K562 (cell line): Measurements from ENCODE around the gene RHOA. TPM values are rescaled to one million over a fixed set of nuclear protein-coding genes. Genes with fewer than 3 reads are reported as not detected.

Source experiments
- BCOR ChIP-seq: fragments of 450-650 bp; IDR thresholded peaks from 2 replicates; pipeline ENCODE4 v1.6.1; 2016
- E2F6 ChIP-seq, 2 experiments: IDR thresholded peaks; 2 replicates each; pipeline ENCODE4 v1.6.1; 2011; ENCODE audit warnings: borderline replicate concordance in 1 of 2, control low read depth in 1 of 2, low read depth in 1 of 2, low read length in 1 of 2, mild to moderate bottlenecking in 1 of 2, mixed read lengths in 1 of 2, moderate library complexity in 1 of 2; ENCODE audit not compliant: insufficient read depth in 1 of 2, insufficient read length in 1 of 2, poor library complexity in 1 of 2, severe bottlenecking in 1 of 2; ENCODE audit errors: extremely low read depth in 1 of 2
- ESRRB ChIP-seq: fragments of 250-450 bp; sonication (Bioruptor Pico); IDR thresholded peaks from 2 replicates; pipeline ENCODE4 v1.5.0; 2020; ENCODE audit warnings: mild to moderate bottlenecking, moderate library complexity, borderline replicate concordance
- GATAD2B ChIP-seq: fragments of 450-650 bp; IDR thresholded peaks from 2 replicates; pipeline ENCODE4 v1.6.1; 2017; ENCODE audit warnings: mild to moderate bottlenecking, borderline replicate concordance
- MXD1 ChIP-seq: fragments of 250-450 bp; sonication (Bioruptor Pico); IDR thresholded peaks from 2 replicates; pipeline ENCODE4 v1.8.0; 2021; ENCODE audit warnings: borderline replicate concordance, mild to moderate bottlenecking, moderate library complexity; ENCODE audit not compliant: poor library complexity, severe bottlenecking
- PHF8 ChIP-seq: fragments of 200-600 bp; sonication (generic); IDR thresholded peaks from 2 replicates; pipeline ENCODE4 v1.6.1; 2012; ENCODE audit warnings: mixed run types, mild to moderate bottlenecking, inconsistent platforms, low read length, moderate library complexity, borderline replicate concordance
- RBM39 ChIP-seq: fragments of 200-400 bp; formaldehyde crosslinking; optimal IDR thresholded peaks from 2 replicates; pipeline ENCODE3; 2018; ENCODE audit warnings: low read depth, low read length
- REST ChIP-seq, 2 experiments: fragments of 450-650 bp; formaldehyde crosslinking in 1 of 2; IDR thresholded peaks; 2 replicates each; pipeline versions ENCODE4 v1.4.0 to v1.6.1; 2014 to 2020; ENCODE audit warnings: mild to moderate bottlenecking in 2 of 2, borderline replicate concordance in 1 of 2, low read depth in 1 of 2
- SRSF7 ChIP-seq: fragments of 200-400 bp; formaldehyde crosslinking; optimal IDR thresholded peaks from 2 replicates; pipeline ENCODE3; 2017; ENCODE audit warnings: mild to moderate bottlenecking, low read depth, low read length
- TOE1 ChIP-seq, 2 experiments: fragments of 450-650 bp in 1 of 2; sonication (generic) in 1 of 2; formaldehyde crosslinking in 1 of 2; IDR thresholded peaks; 2 replicates each; pipeline versions ENCODE4 v1.7.1 to v1.8.0; 2016 to 2022; ENCODE audit warnings: borderline replicate concordance in 2 of 2, mild to moderate bottlenecking in 2 of 2, antibody characterized with exemption in 1 of 2, inconsistent platforms in 1 of 2, low read depth in 1 of 2, missing genetic modification reagents in 1 of 2, moderate library complexity in 1 of 2
- ZBTB7A ChIP-seq: IDR thresholded peaks from 2 replicates; pipeline ENCODE4 v1.6.1; 2011; ENCODE audit warnings: low read depth, mild to moderate bottlenecking, low read length, moderate library complexity, borderline replicate concordance; ENCODE audit not compliant: control insufficient read depth
- ZNF282 ChIP-seq: sonication (generic); formaldehyde crosslinking; IDR thresholded peaks from 2 replicates; pipeline ENCODE4 v1.8.1; 2023; ENCODE audit warnings: missing genetic modification reagents
- polyA plus RNA-seq, 8 experiments: library from polyadenylated mRNA; depleted of rRNA in 4 of 8; stranded (reverse) in 5 of 8; unstranded in 3 of 8; fragments of >200 nt; fragmentation: Nextera tagmentation in 2 of 8; fragmentation: Illumina TruSeq in 1 of 8; extraction: Ambion mirVana in 2 of 8; extraction: Trizol in 1 of 8; gene quantifications; 2 replicates each; pipeline versions ENCODE4 v1.2.1 to v1.2.3, GENCODE V29; 2011 to 2014; ENCODE audit warnings: inconsistent platforms in 1 of 8, missing spikeins in 1 of 8
- total RNA-seq, 7 experiments: library from RNA; depleted of rRNA in 6 of 7; stranded (reverse); fragments of >200 nt in 6 of 7; fragmentation: Illumina TruSeq in 2 of 7; extraction: Trizol in 2 of 7; gene quantifications; 2 replicates each; pipeline versions ENCODE4 v1.2.1 to v1.2.3, GENCODE V29; 2011 to 2021; ENCODE audit warnings: low replicate concordance in 1 of 7
- TF ChIP-seq, protein P1 (sequence below): fragments of 450-650 bp; IDR thresholded peaks from 2 replicates; pipeline ENCODE4 v1.6.1; 2016; ENCODE audit warnings: antibody characterized with exemption
- TF ChIP-seq, protein P2 (sequence below): sonication (generic); formaldehyde crosslinking; IDR thresholded peaks from 2 replicates; pipeline ENCODE4 v1.8.0; 2022; ENCODE audit warnings: mild to moderate bottlenecking, missing genetic modification reagents

The RHOA gene
- total and polyA plus RNA-seq, 9 of the 15 experiments (the other 6 are each of a cell fraction or from before 2014, with no cell fraction given), result 136 to 540 (median 236) TPM

- TF ChIP-seq REST (IDR thresholded peaks at IDR 0.05; ENCODE audit: borderline replicate concordance) (no peak), REST (CRISPR knock-in tag; IDR thresholded peaks at IDR 0.05; ENCODE audit: low read depth) (no peak), RBM39 (no peak), ZBTB7A (peak; percentile 63; the same call in 1 of the 2 replicates), BCOR (no peak), ZNF282 (no peak), ESRRB (CRISPR knock-in tag) (no peak), PHF8 (peak; percentile 62; the same call in 1 of the 2 replicates), E2F6 (IDR thresholded peaks at IDR 0.05; ENCODE audit: borderline replicate concordance in 1 of 2, extremely low read depth in 1 of 2, insufficient read depth in 1 of 2, insufficient read length in 1 of 2, low read depth in 1 of 2, low read length in 1 of 2, poor library complexity in 1 of 2, severe bottlenecking in 1 of 2) (peak in 1 of 2 experiments; percentile 21), MXD1 (CRISPR knock-in tag) (no peak), SRSF7 (no peak), GATAD2B (no peak), TOE1 (IDR thresholded peaks at IDR 0.05; ENCODE audit: borderline replicate concordance) (no peak), TOE1 (CRISPR knock-in tag; IDR thresholded peaks at IDR 0.05; ENCODE audit: borderline replicate concordance, low read depth) (0 out of 2 replicates have a peak, but pooled peaks have one; percentile 28)
- TF ChIP-seq, protein P1, sequence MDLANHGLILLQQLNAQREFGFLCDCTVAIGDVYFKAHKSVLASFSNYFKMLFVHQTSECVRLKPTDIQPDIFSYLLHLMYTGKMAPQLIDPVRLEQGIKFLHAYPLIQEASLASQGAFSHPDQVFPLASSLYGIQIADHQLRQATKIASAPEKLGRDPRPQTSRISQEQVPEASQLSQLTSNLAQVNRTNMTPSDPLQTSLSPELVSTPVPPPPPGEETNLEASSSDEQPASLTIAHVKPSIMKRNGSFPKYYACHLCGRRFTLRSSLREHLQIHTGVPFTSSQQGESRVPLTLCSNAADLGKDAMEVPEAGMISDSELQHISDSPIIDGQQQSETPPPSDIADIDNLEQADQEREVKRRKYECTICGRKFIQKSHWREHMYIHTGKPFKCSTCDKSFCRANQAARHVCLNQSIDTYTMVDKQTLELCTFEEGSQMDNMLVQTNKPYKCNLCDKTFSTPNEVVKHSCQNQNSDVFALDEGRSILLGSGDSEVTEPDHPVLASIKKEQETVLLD, result no peak
- TF ChIP-seq, protein P2, sequence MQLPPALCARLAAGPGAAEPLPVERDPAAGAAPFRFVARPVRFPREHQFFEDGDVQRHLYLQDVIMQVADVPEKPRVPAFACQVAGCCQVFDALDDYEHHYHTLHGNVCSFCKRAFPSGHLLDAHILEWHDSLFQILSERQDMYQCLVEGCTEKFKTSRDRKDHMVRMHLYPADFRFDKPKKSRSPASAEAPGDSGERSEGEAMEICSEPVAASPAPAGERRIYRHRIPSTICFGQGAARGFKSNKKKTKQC (CRISPR knock-in tag), result 0 out of 2 replicates have a peak, but pooled peaks have one; percentile 49
These were observed 225 bp downstream of the RHOA start (continued) for GRCh38 chr3:49411535-49411967.
